Stimulated activated memory B cell treated with anti-CD40 and anti-IgM and Interleukin-4, amounts not matched to agents 10 μg/mL and 1 μg/mL and 100 μg/mL, for 72 hours (primary cell): Measurements from ENCODE around the gene CLEC4C.
"Not testable (repeated sequence)": the region's sequence is repeated elsewhere in the genome, so short reads cannot be mapped to it uniquely, and the experiment has no call there.

Source experiments
- ATAC-seq: fragments of 150-1000 bp; cut with Tn5 transposase; 2 replicates; pipeline ENCODE4 v1.10.0; 2021
- H3K27ac Mint-ChIP-seq: one replicate; pipeline ENCODE4 v1.8.0; 2022; ENCODE audit warnings: mild to moderate bottlenecking, mixed read lengths
- H3K27me3 Mint-ChIP-seq: one replicate; pipeline ENCODE4 v1.8.0; 2022; ENCODE audit warnings: mixed read lengths
- H3K36me3 Mint-ChIP-seq: one replicate; pipeline ENCODE4 v1.8.0; 2022; ENCODE audit warnings: mixed read lengths
- H3K4me1 Mint-ChIP-seq: one replicate; pipeline ENCODE4 v1.8.0; 2022; ENCODE audit warnings: mixed read lengths
- H3K4me3 Mint-ChIP-seq: one replicate; pipeline ENCODE4 v1.8.0; 2022; ENCODE audit warnings: mild to moderate bottlenecking, moderate library complexity, mixed read lengths
- H3K9me3 Mint-ChIP-seq: one replicate; pipeline ENCODE4 v1.8.0; 2022; ENCODE audit warnings: mixed read lengths

The CLEC4C gene

DNA sequence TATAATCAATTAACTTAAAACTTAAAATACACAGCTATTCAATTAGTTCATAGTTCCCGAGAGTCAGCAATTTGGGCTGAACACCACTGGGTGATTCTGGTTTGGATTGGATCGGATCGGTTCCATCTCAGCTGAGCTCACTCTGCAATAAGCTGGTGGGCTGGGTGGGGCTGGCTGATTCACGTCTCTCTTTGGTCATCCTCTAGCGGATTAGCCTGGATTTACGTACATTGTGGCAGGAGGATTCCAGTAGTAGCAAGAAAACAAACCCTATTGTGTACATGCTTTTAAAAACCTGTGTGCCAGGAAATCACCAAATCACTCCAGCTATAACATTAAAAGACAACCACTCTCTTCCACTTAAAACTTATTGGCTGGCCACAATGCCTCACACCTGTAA, 3.2 kb upstream of the CLEC4C start:
- Mint-ChIP-seq H3K27me3 (peaks cover 20% of the 10 kb centered on the region), H3K36me3 (no peaks in the 10 kb centered on the region), H3K4me3 (no peak overlapping the region), H3K27ac (no peak overlapping the region), H3K4me1 (no peaks in the 10 kb centered on the region), H3K9me3 (peaks cover 3% of the 10 kb centered on the region)
- no peak for ATAC-seq

DNA sequence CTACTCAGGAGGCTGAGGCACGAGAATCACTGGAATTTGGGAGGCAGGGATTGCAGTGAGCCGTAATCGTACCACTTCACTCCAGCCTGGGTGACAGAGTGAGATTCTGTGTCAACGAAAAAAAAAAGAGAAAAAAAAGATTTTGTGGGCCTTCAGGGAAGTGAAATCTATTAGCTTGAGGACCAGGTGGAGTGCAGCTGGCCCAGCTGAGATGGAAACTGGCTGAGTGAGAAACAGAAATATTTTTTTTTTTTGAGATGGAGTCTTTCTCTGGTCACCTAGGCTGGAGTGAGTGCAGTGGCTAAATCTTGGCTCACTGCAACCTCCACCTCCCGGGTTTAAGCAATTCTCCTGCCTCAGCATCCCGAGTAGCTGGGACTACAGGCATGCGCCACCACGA, 2.3 kb upstream of the CLEC4C start:
- Mint-ChIP-seq H3K4me3 (no peak overlapping the region), H3K27me3 (peaks cover 20% of the 10 kb centered on the region), H3K36me3 (no peaks in the 10 kb centered on the region), H3K4me1 (no peaks in the 10 kb centered on the region), H3K27ac (no peak overlapping the region), H3K9me3 (peaks cover 3% of the 10 kb centered on the region)
- ATAC-seq = no peak

DNA sequence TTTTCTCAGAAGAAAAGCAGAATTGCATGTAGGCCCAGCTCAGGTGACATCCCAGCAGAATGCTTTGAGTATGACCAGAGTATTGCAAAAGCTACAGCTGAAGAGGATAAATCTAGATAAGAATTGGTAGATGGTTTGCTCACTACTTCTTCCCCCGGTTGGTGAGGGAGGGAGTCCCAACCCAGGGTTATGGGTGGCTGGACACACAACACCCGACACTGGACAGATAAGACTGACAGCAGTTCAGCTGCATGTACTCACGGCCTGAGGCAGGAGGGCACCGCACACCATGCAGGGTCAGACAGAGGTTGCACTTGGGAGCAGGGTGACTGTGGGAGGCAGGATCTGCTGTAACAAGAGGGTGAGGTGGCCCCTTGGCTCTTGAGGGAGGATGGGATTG, 1.7 kb upstream of the CLEC4C start:
- no peak for ATAC-seq
- H3K4me3 Mint-ChIP-seq = no peak overlapping the region
- H3K9me3 Mint-ChIP-seq = peaks cover 3% of the 10 kb centered on the region
- no peaks in the 10 kb centered on the region for H3K4me1 Mint-ChIP-seq
- no peaks in the 10 kb centered on the region for H3K36me3 Mint-ChIP-seq
- peaks cover 20% of the 10 kb centered on the region for H3K27me3 Mint-ChIP-seq
- H3K27ac Mint-ChIP-seq = no peak overlapping the region

DNA sequence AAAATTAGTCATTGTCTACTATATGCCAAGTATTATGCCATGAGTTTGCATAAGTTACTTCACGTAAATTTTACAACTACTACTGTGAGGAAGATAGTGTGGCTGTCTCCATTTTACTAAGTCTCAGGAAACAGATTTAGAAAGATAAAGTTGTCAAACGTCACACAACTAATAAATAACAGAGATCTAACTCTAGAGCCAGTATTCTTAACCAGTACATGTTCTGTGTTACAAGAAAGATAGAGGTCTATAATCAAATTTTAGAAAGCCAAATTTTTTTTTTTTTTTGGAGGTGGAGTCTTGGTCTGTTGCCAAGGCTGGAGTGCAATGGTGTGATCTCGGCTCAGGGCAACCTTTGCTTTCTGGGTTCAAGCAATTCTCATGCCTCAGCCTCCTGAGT, 14.2 kb downstream of the CLEC4C start:
- Mint-ChIP-seq H3K27me3 (no peaks in the 10 kb centered on the region), H3K27ac (no peak overlapping the region), H3K4me1 (no peaks in the 10 kb centered on the region), H3K36me3 (no peaks in the 10 kb centered on the region), H3K9me3 (no peaks in the 10 kb centered on the region), H3K4me3 (no peak overlapping the region)
- no peak for ATAC-seq

DNA sequence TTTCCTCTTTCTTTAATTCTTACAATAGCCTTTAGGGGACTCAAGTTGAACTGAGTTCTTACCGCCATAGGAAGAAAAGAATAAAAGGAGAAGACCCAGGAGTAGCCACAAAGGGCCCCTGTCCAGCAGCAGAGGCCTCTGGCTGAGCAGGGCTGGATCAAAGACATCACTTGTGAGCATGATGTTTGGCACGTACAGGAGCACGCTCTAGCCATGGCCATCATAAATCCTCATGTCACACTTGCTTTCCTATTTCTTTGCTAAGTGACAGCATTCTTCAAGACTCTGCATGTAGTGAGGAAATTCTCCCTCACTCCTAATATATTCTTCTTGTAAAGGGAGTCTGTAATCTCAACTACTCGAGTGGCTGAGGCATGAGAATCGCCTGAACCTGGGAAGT, 15.7 kb downstream of the CLEC4C start:
- Mint-ChIP-seq H3K4me1 (no peaks in the 10 kb centered on the region), H3K4me3 (no peak overlapping the region), H3K27me3 (no peaks in the 10 kb centered on the region), H3K36me3 (no peaks in the 10 kb centered on the region), H3K27ac (no peak overlapping the region), H3K9me3 (no peaks in the 10 kb centered on the region)
- no peak for ATAC-seq

DNA sequence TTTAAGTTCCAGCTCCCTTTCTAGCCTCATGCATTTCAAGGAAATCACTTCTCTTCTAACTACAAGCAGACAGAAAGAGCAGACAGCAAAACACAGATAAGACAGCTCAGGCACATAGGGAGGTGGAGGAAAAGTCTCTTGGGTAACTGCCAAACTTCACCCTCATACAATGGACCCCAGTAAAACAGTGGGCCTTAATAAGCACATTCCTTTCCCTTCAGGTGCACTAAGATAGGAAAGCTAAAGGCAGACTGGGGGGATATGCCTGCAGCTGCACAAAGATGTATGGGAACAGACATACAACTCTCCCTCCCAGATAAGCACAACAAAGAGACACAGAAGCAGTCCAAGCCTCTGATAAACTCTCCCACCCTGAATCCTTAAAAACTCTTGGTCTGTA, 16.2 kb downstream of the CLEC4C start:
- not testable (repeated sequence) for H3K27me3 Mint-ChIP-seq, H3K27ac Mint-ChIP-seq, H3K4me1 Mint-ChIP-seq, H3K9me3 Mint-ChIP-seq, H3K36me3 Mint-ChIP-seq, H3K4me3 Mint-ChIP-seq, ATAC-seq

GRCh38 chr12:7729746-7730145, 17.4 kb downstream of the CLEC4C start:
- Mint-ChIP-seq H3K36me3 (no peaks in the 10 kb centered on the region), H3K9me3 (no peaks in the 10 kb centered on the region), H3K27ac (no peak overlapping the region), H3K4me1 (no peaks in the 10 kb centered on the region), H3K4me3 (no peak overlapping the region), H3K27me3 (no peaks in the 10 kb centered on the region)
- ATAC-seq = no peak

DNA sequence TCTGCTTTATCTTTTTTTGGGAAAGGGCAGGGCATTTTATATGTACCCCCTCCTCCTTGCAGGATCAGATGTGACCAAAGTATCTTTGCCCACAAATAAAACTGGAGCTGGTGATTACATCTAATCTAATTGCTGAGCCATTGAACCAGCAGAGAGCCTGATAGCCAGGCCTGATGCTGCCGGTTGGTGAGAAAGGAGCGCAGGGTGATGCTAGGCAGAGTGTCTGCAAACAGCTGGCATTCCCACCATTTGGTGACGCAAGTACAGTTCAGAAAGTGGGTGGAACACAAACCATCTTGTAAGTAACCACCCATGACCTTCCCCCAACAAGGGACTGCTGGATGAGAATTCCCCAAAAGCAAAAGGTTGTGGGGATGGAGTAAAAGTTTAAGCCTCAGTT, 23.2 kb downstream of the CLEC4C start:
- Mint-ChIP-seq H3K9me3 (no peaks in the 10 kb centered on the region), H3K4me1 (no peaks in the 10 kb centered on the region), H3K4me3 (no peak overlapping the region), H3K27me3 (peaks cover 16% of the 10 kb centered on the region), H3K27ac (no peak overlapping the region), H3K36me3 (no peaks in the 10 kb centered on the region)
- no peak for ATAC-seq

DNA sequence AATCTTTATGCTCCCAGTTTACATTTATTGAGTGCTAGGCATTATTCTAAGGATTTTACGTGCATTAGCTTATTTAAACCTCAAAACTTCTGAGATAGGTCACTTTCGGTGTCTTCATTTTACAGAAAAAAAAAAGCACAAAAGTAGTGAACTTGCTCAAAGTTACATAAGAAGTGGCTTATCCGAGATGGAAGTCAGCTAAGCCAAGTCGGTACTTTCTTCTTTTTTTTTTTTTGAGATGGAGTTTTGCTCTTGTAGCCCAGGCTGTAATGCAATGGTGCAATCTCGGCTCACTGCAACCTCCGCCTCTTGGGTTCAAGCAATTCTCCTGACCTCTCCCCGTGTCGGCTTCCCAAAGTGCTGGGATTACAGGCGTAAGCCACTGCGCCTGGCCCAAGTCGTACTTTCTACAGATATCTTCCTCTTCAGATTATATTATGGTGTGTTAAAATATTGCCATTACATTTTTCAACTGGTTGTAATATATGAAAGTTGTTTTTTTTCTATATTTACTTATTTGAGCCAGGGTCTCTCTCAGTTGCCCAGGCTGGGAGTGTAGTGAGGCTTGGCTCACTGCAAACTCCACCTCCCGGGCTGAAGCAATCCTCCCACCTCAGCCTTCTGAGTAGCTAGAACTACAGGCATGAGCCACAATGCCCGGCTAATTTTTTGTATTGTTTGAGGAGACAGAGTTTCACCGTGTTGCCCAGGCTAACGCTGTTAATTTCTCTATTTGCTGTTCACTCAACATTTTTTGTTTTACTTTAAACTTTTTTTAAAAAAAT, 27.0 kb downstream of the CLEC4C start:
- Mint-ChIP-seq H3K27ac (no peak overlapping the region), H3K4me3 (no peak overlapping the region), H3K4me1 (no peaks in the 10 kb centered on the region), H3K27me3 (peaks cover 25% of the 10 kb centered on the region), H3K9me3 (no peaks in the 10 kb centered on the region), H3K36me3 (no peaks in the 10 kb centered on the region)
- no peak for ATAC-seq

GRCh38 chr12:7716381-7716780, 30.8 kb downstream of the CLEC4C start:
- Mint-ChIP-seq H3K27me3 (peaks cover 25% of the 10 kb centered on the region), H3K27ac (no peak overlapping the region), H3K36me3 (no peaks in the 10 kb centered on the region), H3K9me3 (peaks cover 4% of the 10 kb centered on the region), H3K4me3 (no peak overlapping the region), H3K4me1 (no peaks in the 10 kb centered on the region)
- ATAC-seq = peak; percentile 20

DNA sequence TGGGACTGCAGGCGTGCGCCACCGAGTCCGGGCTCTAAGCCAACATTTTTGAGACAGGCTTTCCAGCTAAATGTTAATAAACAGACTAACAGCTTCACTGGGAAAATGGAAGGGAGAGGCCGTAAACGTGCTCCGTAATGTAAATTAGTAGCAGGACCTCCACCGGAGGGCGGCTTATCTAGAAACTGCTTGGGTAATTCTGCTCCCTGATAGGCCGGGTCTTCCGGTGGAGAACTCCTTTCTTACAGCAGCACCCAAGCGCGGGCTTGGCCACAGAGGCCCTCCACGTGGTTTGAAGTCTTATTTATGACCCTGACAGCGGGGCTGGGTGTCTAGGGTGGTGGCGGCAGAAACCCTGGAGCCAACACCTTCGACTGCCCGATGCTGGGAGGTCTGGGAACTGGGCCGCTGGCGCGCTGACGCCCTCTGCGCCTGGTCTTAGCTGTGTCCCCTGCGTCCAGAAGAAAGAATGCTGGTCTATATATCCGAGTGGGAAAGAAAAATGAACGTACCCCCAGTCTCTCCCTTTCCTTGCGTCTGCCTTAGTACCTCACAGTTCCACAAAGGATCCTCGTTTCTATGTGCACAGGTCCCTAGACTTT, 34.2 kb downstream of the CLEC4C start:
- Mint-ChIP-seq H3K9me3 (peaks cover 4% of the 10 kb centered on the region), H3K4me1 (no peaks in the 10 kb centered on the region), H3K27ac (no peak overlapping the region), H3K4me3 (no peak overlapping the region), H3K36me3 (no peaks in the 10 kb centered on the region), H3K27me3 (no peaks in the 10 kb centered on the region)
- ATAC-seq = no peak

GRCh38 chr12:7711133-7711532, 36.0 kb downstream of the CLEC4C start, which contains the start of gene DPPA3:
Gene DPPA3 (plus strand): TSS chr12:7711433. CDS start chr12:7711571, 138 bp downstream.
- Mint-ChIP-seq H3K4me1 (no peaks in the 10 kb centered on the region), H3K9me3 (peaks cover 7% of the 10 kb centered on the region), H3K27me3 (no peaks in the 10 kb centered on the region), H3K36me3 (no peaks in the 10 kb centered on the region), H3K4me3 (no peak within 1 kb of the TSS), H3K27ac (no peak within 1 kb of the TSS)
- no peak for ATAC-seq

DNA sequence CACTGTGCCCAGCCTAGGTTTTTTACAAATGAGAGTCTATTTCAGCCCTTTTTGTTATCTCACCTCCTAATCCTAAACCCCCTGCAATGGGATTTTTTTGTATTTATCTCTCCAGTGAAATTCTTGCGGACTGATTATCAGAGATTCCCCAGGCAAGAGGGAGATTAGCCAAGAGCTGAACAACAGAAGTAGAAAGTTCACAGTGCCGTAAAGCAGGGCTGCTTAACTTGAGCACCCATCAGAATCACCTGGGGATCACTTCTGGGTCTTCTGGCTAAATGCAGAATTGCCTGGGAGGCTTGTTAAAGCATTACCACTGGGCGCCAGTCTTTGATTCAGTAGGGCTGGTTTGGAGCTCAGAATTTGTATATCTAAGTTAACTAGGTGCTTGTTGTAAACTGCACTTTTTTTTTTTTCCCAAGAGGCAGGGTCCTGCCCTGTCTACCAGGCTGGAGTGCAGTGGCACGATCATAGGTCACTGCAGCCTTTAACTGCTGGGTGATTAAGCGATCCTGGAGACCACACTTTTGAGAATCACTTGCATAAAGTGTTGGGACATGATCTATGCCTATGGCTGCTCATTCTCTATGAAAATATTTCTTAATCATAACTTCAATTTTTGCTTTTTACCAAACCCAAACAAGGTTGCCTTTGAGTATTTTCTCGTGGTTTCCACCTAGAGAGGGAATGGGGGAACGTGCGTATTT, 37.1 kb downstream of the CLEC4C start:
- H3K4me3 Mint-ChIP-seq = no peak overlapping the region
- H3K36me3 Mint-ChIP-seq = no peaks in the 10 kb centered on the region
- H3K4me1 Mint-ChIP-seq = no peaks in the 10 kb centered on the region
- ATAC-seq = no peak
- no peaks in the 10 kb centered on the region for H3K27me3 Mint-ChIP-seq
- peaks cover 9% of the 10 kb centered on the region for H3K9me3 Mint-ChIP-seq
- H3K27ac Mint-ChIP-seq = no peak overlapping the region

GRCh38 chr12:7705846-7706245, 41.3 kb downstream of the CLEC4C start:
- Mint-ChIP-seq H3K27me3 (no peaks in the 10 kb centered on the region), H3K27ac (no peak overlapping the region), H3K9me3 (peaks cover 9% of the 10 kb centered on the region), H3K4me3 (no peak overlapping the region), H3K36me3 (no peaks in the 10 kb centered on the region), H3K4me1 (no peaks in the 10 kb centered on the region)
- ATAC-seq = no peak

GRCh38 chr12:7695566-7696197, 51.5 kb downstream of the CLEC4C start, which contains the start of gene GDF3:
Gene GDF3 (minus strand): TSS chr12:7695775. CDS start chr12:7695728, 47 bp downstream.
- peaks cover 21% of the 10 kb centered on the region for H3K27me3 Mint-ChIP-seq
- peaks cover 8% of the 10 kb centered on the region for H3K4me1 Mint-ChIP-seq
- H3K4me3 Mint-ChIP-seq = no peak within 1 kb of the TSS
- no peak for ATAC-seq
- no peaks in the 10 kb centered on the region for H3K9me3 Mint-ChIP-seq
- no peak within 1 kb of the TSS for H3K27ac Mint-ChIP-seq
- H3K36me3 Mint-ChIP-seq = no peaks in the 10 kb centered on the region
